Dermis microvascular lymphatic vessel endothelial cell (primary cell): ENCODE data around the gene CMTR1. TPM values are rescaled to one million over a fixed set of nuclear protein-coding genes. Genes with fewer than 3 reads are reported as not detected.
"Not testable (repeated sequence)": the region's sequence is repeated elsewhere in the genome, so short reads cannot be mapped to it uniquely, and the experiment has no call there.

Source experiments
- DNase-seq, 2 donors: peaks; one replicate each; pipeline versions ENCODE4 v3.0.0 to v3.0.0-alpha.2; 2010; ENCODE audit warnings: low read depth in 2 of 2
- total RNA-seq: library from RNA; depleted of rRNA; stranded (reverse); fragments of >200 nt; gene quantifications from 2 replicates; pipeline ENCODE4 v1.2.1, GENCODE V29; 2014

CMTR1 gene
- total RNA-seq, 1 donor from 2014 or later = 27.5 TPM

GRCh38 chr6:37433657-37434271 is 743 bp downstream of the CMTR1 start:
- peak in 1 of 2 donors; percentile 19 for DNase-seq

GRCh38 chr6:37435373-37435772 is 2.4 kb downstream of the CMTR1 start:
- DNase-seq = no peak

GRCh38 chr6:37435816-37436215 is 2.8 kb downstream of the CMTR1 start:
- no peak for DNase-seq

- DNase-seq = peak in 1 of 2 donors; percentile 21
Measured at GRCh38 chr6:37438930-37439329, 5.9 kb downstream of the CMTR1 start.

- DNase-seq = no peak
Measured at GRCh38 chr6:37441651-37442050, 8.6 kb downstream of the CMTR1 start.

- peak in 1 of 2 donors; percentile 9 for DNase-seq
Measured at GRCh38 chr6:37442416-37443215, 9.6 kb downstream of the CMTR1 start.

GRCh38 chr6:37443216-37443542 is 10.2 kb downstream of the CMTR1 start:
- not testable (repeated sequence) for DNase-seq

GRCh38 chr6:37449984-37450383 is 17.0 kb downstream of the CMTR1 start:
- DNase-seq = no peak

- DNase-seq = no peak
Measured at GRCh38 chr6:37451441-37452193, 18.6 kb downstream of the CMTR1 start.

- no peak for DNase-seq
Measured at GRCh38 chr6:37452522-37452921, 19.5 kb downstream of the CMTR1 start.

- no peak for DNase-seq
Measured at GRCh38 chr6:37454420-37455140, 21.6 kb downstream of the CMTR1 start.

GRCh38 chr6:37456126-37456525 is 23.1 kb downstream of the CMTR1 start:
- no peak for DNase-seq

- no peak for DNase-seq
Measured at GRCh38 chr6:37456816-37457560, 24.0 kb downstream of the CMTR1 start.

- no peak for DNase-seq
Measured at GRCh38 chr6:37459981-37460800, 27.2 kb downstream of the CMTR1 start.

- no peak for DNase-seq
Measured at GRCh38 chr6:37460805-37461204, 27.8 kb downstream of the CMTR1 start.

GRCh38 chr6:37463110-37463509 is 30.1 kb downstream of the CMTR1 start:
- DNase-seq = no peak

- no peak for DNase-seq
Measured at GRCh38 chr6:37467718-37468117, 34.7 kb downstream of the CMTR1 start.

GRCh38 chr6:37473364-37474095 is 40.5 kb downstream of the CMTR1 start:
- peak in 1 of 2 donors; percentile 52 for DNase-seq

GRCh38 chr6:37474316-37474715 is 41.3 kb downstream of the CMTR1 start:
- no peak for DNase-seq

GRCh38 chr6:37477191-37477590 is 44.2 kb downstream of the CMTR1 start:
- no peak for DNase-seq
